SJCRH30 (cell line): ENCODE measurements around the gene TNFSF15. TPM values are rescaled to one million over a fixed set of nuclear protein-coding genes. Genes with fewer than 3 reads are reported as not detected.
"Not testable (repeated sequence)": the region's sequence is repeated elsewhere in the genome, so short reads cannot be mapped to it uniquely, and the experiment has no call there.

Experiments used
- DNase-seq, 2 experiments: peaks; one replicate each; pipeline ENCODE4 v3.0.0-alpha.2; 2015 to 2020
- H3K27ac ChIP-seq: fragments of 250-450 bp; sonication (Bioruptor Pico); 2 replicates; pipeline ENCODE4 v1.5.1; 2020; ENCODE audit warnings: mild to moderate bottlenecking, moderate library complexity
- H3K27me3 ChIP-seq: fragments of 250-450 bp; sonication (Bioruptor Pico); 2 replicates; pipeline ENCODE4 v1.5.1; 2020; ENCODE audit warnings: mild to moderate bottlenecking, moderate library complexity
- H3K36me3 ChIP-seq: fragments of 250-450 bp; sonication (Bioruptor Pico); 2 replicates; pipeline ENCODE4 v1.5.1; 2020; ENCODE audit warnings: mild to moderate bottlenecking, moderate library complexity
- H3K4me1 ChIP-seq: fragments of 250-450 bp; sonication (Bioruptor Pico); 2 replicates; pipeline ENCODE4 v1.5.1; 2020; ENCODE audit warnings: mild to moderate bottlenecking, moderate library complexity
- H3K4me3 ChIP-seq: fragments of 250-450 bp; sonication (Bioruptor Pico); 2 replicates; pipeline ENCODE4 v1.5.1; 2020; ENCODE audit warnings: mild to moderate bottlenecking, moderate library complexity
- H3K9me3 ChIP-seq: fragments of 250-450 bp; sonication (Bioruptor Pico); replicated peaks from 2 replicates; pipeline ENCODE4 v1.5.1; 2020; ENCODE audit warnings: mild to moderate bottlenecking, moderate library complexity
- total RNA-seq: library from RNA; depleted of rRNA; stranded (reverse); fragments of >200 nt; shearing (Covaris generic); gene quantifications from 2 replicates; pipeline ENCODE4 v1.2.3, GENCODE V29; 2014; rRNA removed

TNFSF15 gene
- total RNA-seq, 1 experiment from 2014 or later = 1.0 TPM

GRCh38 chr9:114737847-114738246 is 68.0 kb downstream of the TNFSF15 start:
- Histone ChIP-seq H3K27ac (no peak overlapping the region), H3K4me3 (no peak overlapping the region), H3K27me3 (no peaks in the 10 kb centered on the region; the same call in 1 of the 2 replicates), H3K36me3 (no peaks in the 10 kb centered on the region), H3K4me1 (no peaks in the 10 kb centered on the region), H3K9me3 (no peaks in the 10 kb centered on the region)
- DNase-seq = no peak

GRCh38 chr9:114737118-114737517 is 68.7 kb downstream of the TNFSF15 start:
- Histone ChIP-seq H3K9me3 (no peaks in the 10 kb centered on the region), H3K4me1 (no peaks in the 10 kb centered on the region), H3K27ac (no peak overlapping the region), H3K4me3 (no peak overlapping the region), H3K36me3 (no peaks in the 10 kb centered on the region), H3K27me3 (no peaks in the 10 kb centered on the region; the same call in 1 of the 2 replicates)
- DNase-seq = no peak

- no peak overlapping the region for H3K27ac ChIP-seq
These were observed 70.1 kb downstream of the TNFSF15 start for GRCh38 chr9:114735704-114736103.

GRCh38 chr9:114735139-114735538 is 70.7 kb downstream of the TNFSF15 start:
- H3K4me3 ChIP-seq, H3K9me3 ChIP-seq, H3K27ac ChIP-seq, DNase-seq, H3K27me3 ChIP-seq, H3K36me3 ChIP-seq, H3K4me1 ChIP-seq: not testable (repeated sequence)

More at GRCh38 chr9:114735704-114736103, 70.1 kb downstream of the TNFSF15 start:
- no peak for DNase-seq
- H3K4me1 ChIP-seq = no peaks in the 10 kb centered on the region
- no peak overlapping the region for H3K4me3 ChIP-seq
- H3K36me3 ChIP-seq = no peaks in the 10 kb centered on the region
- no peaks in the 10 kb centered on the region; the same call in 1 of the 2 replicates for H3K27me3 ChIP-seq
- no peaks in the 10 kb centered on the region for H3K9me3 ChIP-seq

Other genes with a start within 250 kb of the TNFSF15 start
- gene ATP6V1G1, start 218.3 kb downstream of the TNFSF15 start, total RNA-seq = 125 and 128 TPM in 2 replicates
- gene TMEM268, start 194.7 kb downstream of the TNFSF15 start, total RNA-seq = 9.8 and 10.2 TPM in 2 replicates
- not detected in 2 replicates for gene TEX53, start 148.2 kb downstream of the TNFSF15 start, total RNA-seq
- gene TEX48, start 123.8 kb downstream of the TNFSF15 start, total RNA-seq = not detected in 2 replicates
- not detected in 2 replicates for gene TNFSF8, start 124.6 kb upstream of the TNFSF15 start, total RNA-seq